PC-9 (cell line): ENCODE measurements around the gene ROS1. TPM values are rescaled to one million over a fixed set of nuclear protein-coding genes. Genes with fewer than 3 reads are reported as not detected.

Experiments
- BruUV-seq: library from RNA; stranded (reverse); fragments of 400-500 nt; replicated peaks from 2 replicates; lab custom pipeline; 2021; lab: Mats Ljungman, UMichigan
- CTCF ChIA-PET: fragments of 300-600 bp; sonication (Branson Sonifier 250); formaldehyde crosslinking; loops from one replicate; lab custom pipeline; 2022; ENCODE audit warnings: antibody characterized with exemption; lab: Charles Lee
- POLR2A ChIA-PET: fragments of 300-600 bp; sonication (Branson Sonifier 250); formaldehyde crosslinking; loops from one replicate; lab custom pipeline; 2022; ENCODE audit warnings: antibody characterized with exemption; ENCODE audit not compliant: unreplicated experiment; lab: Charles Lee
- DNase-seq, 2 experiments: peaks; one replicate each; pipeline versions ENCODE4 v3.0.0 to v3.0.0-alpha.2; 2015 to 2022; ENCODE audit warnings: mixed read lengths in 1 of 2
- H2AFZ ChIP-seq: fragments of 200-600 bp; sonication (generic); 2 replicates; pipeline ENCODE4 v1.8.1; 2017; ENCODE audit warnings: antibody characterized with exemption
- H3F3A ChIP-seq: fragments of 200-600 bp; sonication (generic); 2 replicates; pipeline ENCODE4 v1.8.1; 2017; ENCODE audit warnings: antibody characterized with exemption, mild to moderate bottlenecking, low read depth; ENCODE audit not compliant: insufficient read depth
- H3K27ac ChIP-seq: fragments of 200-600 bp; sonication (generic); 2 replicates; pipeline ENCODE4 v1.6.1; 2016; ENCODE audit warnings: mixed run types
- H3K27me3 ChIP-seq: fragments of 200-600 bp; sonication (generic); 2 replicates; pipeline ENCODE4 v1.6.1; 2016; ENCODE audit warnings: low read depth, mixed run types; ENCODE audit not compliant: insufficient read depth
- H3K36me3 ChIP-seq: fragments of 200-600 bp; sonication (generic); 2 replicates; pipeline ENCODE4 v1.6.1; 2016; ENCODE audit warnings: low read depth, mixed run types
- H3K4me1 ChIP-seq: fragments of 200-600 bp; sonication (generic); replicated peaks from 2 replicates; pipeline ENCODE4 v1.6.1; 2016; ENCODE audit warnings: mixed run types; ENCODE audit not compliant: insufficient read depth
- H3K4me2 ChIP-seq: fragments of 200-600 bp; sonication (generic); 2 replicates; pipeline ENCODE4 v1.6.1; 2017; ENCODE audit warnings: mixed run types
- H3K4me3 ChIP-seq: fragments of 200-600 bp; sonication (generic); 2 replicates; pipeline ENCODE4 v1.6.1; 2016; ENCODE audit warnings: mixed run types
- H3K79me2 ChIP-seq: fragments of 200-600 bp; sonication (generic); 2 replicates; pipeline ENCODE4 v1.6.1; 2017; ENCODE audit warnings: low read depth, mixed run types
- H3K9me2 ChIP-seq: fragments of 200-600 bp; sonication (generic); 2 replicates; pipeline ENCODE4 v1.8.1; 2017; ENCODE audit warnings: mild to moderate bottlenecking; ENCODE audit not compliant: insufficient read depth
- H3K9me3 ChIP-seq: fragments of 200-600 bp; sonication (generic); 2 replicates; pipeline ENCODE4 v1.8.1; 2016; ENCODE audit warnings: low read depth; ENCODE audit not compliant: insufficient read depth
- H4K20me1 ChIP-seq: fragments of 200-600 bp; sonication (generic); 2 replicates; pipeline ENCODE4 v1.8.1; 2017; ENCODE audit not compliant: insufficient read depth
- EZH2 ChIP-seq: fragments of 200-600 bp; sonication (generic); IDR thresholded peaks from 2 replicates; pipeline ENCODE4 v1.8.0; 2017; ENCODE audit warnings: antibody characterized with exemption, low read depth
- intact Hi-C: fragments of 100-400 bp; cut with micrococcal nuclease; formaldehyde crosslinking; loops from one replicate; pipeline ENCODE4 v1.10.0; 2022; ENCODE audit not compliant: unreplicated experiment
- total RNA-seq: library from RNA; stranded (reverse); gene quantifications from 2 replicates; pipeline ENCODE4 v1.2.3, GENCODE V29; 2021
- TF ChIP-seq, protein P1 (sequence below): fragments of 200-600 bp; sonication (generic); conservative IDR thresholded peaks from 2 replicates; pipeline ENCODE4 v1.6.1; 2017; ENCODE audit warnings: mixed run types, antibody characterized with exemption, mild to moderate bottlenecking, moderate library complexity

The ROS1 gene
- total RNA-seq, 1 experiment from 2014 or later = not detected

DNA sequence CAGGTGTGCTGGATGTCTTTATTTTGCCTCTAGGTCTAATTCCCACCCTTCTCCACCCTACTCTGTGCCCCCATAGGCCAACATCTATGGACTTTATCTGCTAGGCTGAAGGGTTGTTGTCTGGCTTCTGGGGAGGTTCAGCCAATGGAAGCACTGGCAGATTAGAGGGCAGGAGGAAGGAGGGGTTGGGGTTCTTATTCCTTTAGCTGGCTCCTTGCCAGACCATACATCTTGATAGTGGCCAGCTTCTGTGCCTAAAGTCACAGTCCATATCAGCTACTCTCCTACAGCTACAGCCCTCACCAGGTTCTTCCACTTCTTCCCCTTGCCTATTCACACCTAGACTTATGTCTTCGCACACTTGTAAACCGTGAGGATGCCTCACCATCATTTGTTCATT lies 41.1 kb downstream of the ROS1 start:
- ChIA-PET CTCF (no interaction called here), POLR2A (no interaction called here)
- Histone ChIP-seq H3K27me3 (no peaks in the 10 kb centered on the region), H3K9me2 (no peaks in the 10 kb centered on the region; the same call in 1 of the 2 replicates), H3K4me1 (peaks cover 12% of the 10 kb centered on the region), H3K9me3 (peaks cover 8% of the 10 kb centered on the region; the same call in 1 of the 2 replicates), H3K36me3 (no peaks in the 10 kb centered on the region), H3K79me2 (no peaks in the 10 kb centered on the region), H4K20me1 (no peaks in the 10 kb centered on the region), H3F3A (peaks cover 6% of the 10 kb centered on the region), H2AFZ (no peak overlapping the region), H3K27ac (no peak overlapping the region), H3K4me3 (no peak overlapping the region), H3K4me2 (no peak overlapping the region)
- intact Hi-C loops = no loop called here
- DNase-seq = no peak
- TF ChIP-seq, protein P1, sequence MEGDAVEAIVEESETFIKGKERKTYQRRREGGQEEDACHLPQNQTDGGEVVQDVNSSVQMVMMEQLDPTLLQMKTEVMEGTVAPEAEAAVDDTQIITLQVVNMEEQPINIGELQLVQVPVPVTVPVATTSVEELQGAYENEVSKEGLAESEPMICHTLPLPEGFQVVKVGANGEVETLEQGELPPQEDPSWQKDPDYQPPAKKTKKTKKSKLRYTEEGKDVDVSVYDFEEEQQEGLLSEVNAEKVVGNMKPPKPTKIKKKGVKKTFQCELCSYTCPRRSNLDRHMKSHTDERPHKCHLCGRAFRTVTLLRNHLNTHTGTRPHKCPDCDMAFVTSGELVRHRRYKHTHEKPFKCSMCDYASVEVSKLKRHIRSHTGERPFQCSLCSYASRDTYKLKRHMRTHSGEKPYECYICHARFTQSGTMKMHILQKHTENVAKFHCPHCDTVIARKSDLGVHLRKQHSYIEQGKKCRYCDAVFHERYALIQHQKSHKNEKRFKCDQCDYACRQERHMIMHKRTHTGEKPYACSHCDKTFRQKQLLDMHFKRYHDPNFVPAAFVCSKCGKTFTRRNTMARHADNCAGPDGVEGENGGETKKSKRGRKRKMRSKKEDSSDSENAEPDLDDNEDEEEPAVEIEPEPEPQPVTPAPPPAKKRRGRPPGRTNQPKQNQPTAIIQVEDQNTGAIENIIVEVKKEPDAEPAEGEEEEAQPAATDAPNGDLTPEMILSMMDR = no peak
- TF ChIP-seq EZH2 = no peak
- no TSS peak for BruUV-seq

- Histone ChIP-seq H3F3A (no peaks in the 10 kb centered on the region), H3K36me3 (no peaks in the 10 kb centered on the region), H3K79me2 (no peaks in the 10 kb centered on the region), H3K4me2 (no peak overlapping the region), H3K9me3 (peaks cover 3% of the 10 kb centered on the region; the same call in 1 of the 2 replicates), H2AFZ (no peak overlapping the region), H3K27ac (no peak overlapping the region), H4K20me1 (no peaks in the 10 kb centered on the region), H3K9me2 (no peaks in the 10 kb centered on the region; the same call in 1 of the 2 replicates), H3K4me1 (no peaks in the 10 kb centered on the region), H3K4me3 (no peak overlapping the region), H3K27me3 (no peaks in the 10 kb centered on the region)
- no peak for TF ChIP-seq EZH2
- TF ChIP-seq, protein P1 = no peak
- intact Hi-C loops = no loop called here
- BruUV-seq = no TSS peak
- CTCF ChIA-PET = no interaction called here
- DNase-seq = no peak
- POLR2A ChIA-PET = no interaction called here
Observed at GRCh38 chr6:117381749-117382148, 44.0 kb downstream of the ROS1 start.

- H3K4me3 ChIP-seq = no peak overlapping the region
- intact Hi-C loops = no loop called here
- H3K4me2 ChIP-seq = no peak overlapping the region
- ChIA-PET CTCF (no interaction called here), POLR2A (no interaction called here)
- peaks cover 3% of the 10 kb centered on the region; the same call in 1 of the 2 replicates for H3K9me3 ChIP-seq
- H4K20me1 ChIP-seq = no peaks in the 10 kb centered on the region
- H3K4me1 ChIP-seq = no peaks in the 10 kb centered on the region
- no peaks in the 10 kb centered on the region for H3K79me2 ChIP-seq
- TF ChIP-seq, protein P1 = no peak
- no peak for TF ChIP-seq EZH2
- DNase-seq = no peak
- H3K36me3 ChIP-seq = no peaks in the 10 kb centered on the region
- no peaks in the 10 kb centered on the region; the same call in 1 of the 2 replicates for H3K9me2 ChIP-seq
- H2AFZ ChIP-seq = no peak overlapping the region
- H3F3A ChIP-seq = no peaks in the 10 kb centered on the region
- no TSS peak for BruUV-seq
- H3K27ac ChIP-seq = no peak overlapping the region
- H3K27me3 ChIP-seq = no peaks in the 10 kb centered on the region
Observed at GRCh38 chr6:117380298-117380697, 45.4 kb downstream of the ROS1 start.
